GM23338 (cell line): Measurements from ENCODE around the gene ANGPTL2. TPM values are rescaled to one million over a fixed set of nuclear protein-coding genes. Genes with fewer than 3 reads are reported as not detected.

Experiments
- ATAC-seq: fragments of 200-7000 bp; cut with Tn5 transposase; 3 replicates; pipeline ENCODE4 v1.9.1; 2020
- DNase-seq: peaks from one replicate; pipeline ENCODE4 v3.0.0-alpha.2; 2015; ENCODE audit warnings: low spot score
- H2AFZ ChIP-seq: fragments of 200-600 bp; sonication (generic); 2 replicates; pipeline ENCODE4 v1.8.0; 2016; ENCODE audit warnings: antibody characterized with exemption, mild to moderate bottlenecking, moderate library complexity
- H3F3A ChIP-seq: fragments of 200-600 bp; sonication (generic); replicated peaks from 2 replicates; pipeline ENCODE4 v1.8.0; 2017; ENCODE audit warnings: antibody characterized with exemption, mixed run types, low read depth
- H3K27ac ChIP-seq: fragments of 200-600 bp; sonication (generic); 2 replicates; pipeline ENCODE4 v1.6.1; 2016; ENCODE audit warnings: low read depth
- H3K27me3 ChIP-seq: fragments of 200-600 bp; sonication (generic); 2 replicates; pipeline ENCODE4 v1.8.0; 2016; ENCODE audit warnings: mild to moderate bottlenecking, mixed run types, moderate library complexity; ENCODE audit not compliant: insufficient read depth
- H3K36me3 ChIP-seq: fragments of 200-600 bp; sonication (generic); 2 replicates; pipeline ENCODE4 v1.8.0; 2016; ENCODE audit warnings: mild to moderate bottlenecking; ENCODE audit not compliant: insufficient read depth
- H3K4me1 ChIP-seq: fragments of 200-600 bp; sonication (generic); 2 replicates; pipeline ENCODE4 v1.8.0; 2016; ENCODE audit warnings: mild to moderate bottlenecking, moderate library complexity; ENCODE audit not compliant: insufficient read depth
- H3K4me2 ChIP-seq: fragments of 200-600 bp; sonication (generic); 2 replicates; pipeline ENCODE4 v1.7.1; 2017; ENCODE audit warnings: mixed run types
- H3K4me3 ChIP-seq: fragments of 200-600 bp; sonication (generic); 2 replicates; pipeline ENCODE4 v1.6.1; 2016; ENCODE audit warnings: mixed run types
- H3K79me2 ChIP-seq: fragments of 200-600 bp; sonication (generic); replicated peaks from 2 replicates; pipeline ENCODE4 v1.8.0; 2017; ENCODE audit warnings: mild to moderate bottlenecking; ENCODE audit not compliant: insufficient read depth
- H3K9me2 ChIP-seq: fragments of 200-600 bp; sonication (generic); 2 replicates; pipeline ENCODE4 v1.8.0; 2017; ENCODE audit not compliant: insufficient read depth
- H4K20me1 ChIP-seq: fragments of 200-600 bp; sonication (generic); replicated peaks from 2 replicates; pipeline ENCODE4 v1.8.0; 2017; ENCODE audit warnings: mild to moderate bottlenecking; ENCODE audit not compliant: insufficient read depth
- H3K27ac Mint-ChIP-seq: 2 replicates; pipeline ENCODE4 v1.8.0; 2020; ENCODE audit warnings: inconsistent platforms, mild to moderate bottlenecking, moderate library complexity, mixed read lengths
- H3K27me3 Mint-ChIP-seq: 3 replicates; pipeline ENCODE4 v1.8.0; 2022; ENCODE audit warnings: low read depth, mild to moderate bottlenecking, moderate library complexity, mixed read lengths, inconsistent platforms; ENCODE audit not compliant: insufficient read depth, poor library complexity
- H3K36me3 Mint-ChIP-seq: 3 replicates; pipeline ENCODE4 v1.8.0; 2021; ENCODE audit warnings: low read depth, mild to moderate bottlenecking, inconsistent platforms, moderate library complexity, mixed read lengths
- H3K4me1 Mint-ChIP-seq: 3 replicates; pipeline ENCODE4 v1.8.0; 2020; ENCODE audit warnings: mild to moderate bottlenecking, inconsistent platforms, mixed read lengths
- H3K4me3 Mint-ChIP-seq: 3 replicates; pipeline ENCODE4 v1.8.0; 2021; ENCODE audit warnings: moderate library complexity, mild to moderate bottlenecking, inconsistent platforms, mixed read lengths
- H3K9me3 Mint-ChIP-seq: 3 replicates; pipeline ENCODE4 v1.8.0; 2020; ENCODE audit warnings: moderate library complexity, mild to moderate bottlenecking, inconsistent platforms, mixed read lengths
- CREB1 ChIP-seq: fragments of 250-450 bp; sonication (Bioruptor Pico); IDR thresholded peaks from 2 replicates; pipeline ENCODE4 v1.5.0; 2020; ENCODE audit warnings: low read depth, mild to moderate bottlenecking, moderate library complexity
- CTCF ChIP-seq, 2 experiments: fragments of 200-600 bp in 1 of 2; sonication (generic) in 1 of 2; conservative IDR thresholded peaks; 2 replicates each; pipeline versions ENCODE4 v1.5.1 to v1.6.1; 2016 to 2017; ENCODE audit warnings: antibody characterized with exemption in 2 of 2, low read depth in 2 of 2, mild to moderate bottlenecking in 2 of 2, moderate library complexity in 1 of 2
- ETS1 ChIP-seq: IDR thresholded peaks from 2 replicates; pipeline ENCODE4 v1.6.1; 2016; ENCODE audit warnings: antibody characterized with exemption
- EZH2 ChIP-seq: fragments of 200-600 bp; sonication (generic); IDR thresholded peaks from one replicate; pipeline ENCODE4 v1.8.0; 2017; ENCODE audit warnings: antibody characterized with exemption, mild to moderate bottlenecking, low read depth; ENCODE audit not compliant: unreplicated experiment
- JUNB ChIP-seq: IDR thresholded peaks from one replicate; pipeline ENCODE4 v1.6.1; 2016; ENCODE audit warnings: antibody characterized with exemption; ENCODE audit not compliant: unreplicated experiment
- NANOG ChIP-seq: IDR thresholded peaks from 2 replicates; pipeline ENCODE4 v1.6.1; 2016; ENCODE audit warnings: antibody characterized with exemption, borderline replicate concordance
- POLR2AphosphoS5 ChIP-seq: IDR thresholded peaks from 2 replicates; pipeline ENCODE4 v1.6.1; 2016; ENCODE audit warnings: antibody characterized with exemption, low read depth
- REST ChIP-seq: IDR thresholded peaks from one replicate; pipeline ENCODE4 v1.6.1; 2018; ENCODE audit warnings: antibody characterized with exemption; ENCODE audit not compliant: unreplicated experiment
- STAT1 ChIP-seq: IDR thresholded peaks from one replicate; pipeline ENCODE4 v1.6.1; 2016; ENCODE audit warnings: antibody characterized with exemption; ENCODE audit not compliant: unreplicated experiment
- ZNF331 ChIP-seq: fragments of 250-450 bp; sonication (Bioruptor Pico); IDR thresholded peaks from 2 replicates; pipeline ENCODE4 v1.5.0; 2020; ENCODE audit warnings: low read depth, mild to moderate bottlenecking, moderate library complexity
- ZNF462 ChIP-seq: fragments of 250-450 bp; sonication (Bioruptor Pico); IDR thresholded peaks from 2 replicates; pipeline ENCODE4 v1.5.0; 2020; ENCODE audit warnings: mild to moderate bottlenecking, moderate library complexity
- polyA plus RNA-seq: library from polyadenylated mRNA; unstranded; fragments of >200 nt; fragmentation: Nextera tagmentation; extraction: Ambion mirVana; gene quantifications from 2 replicates; pipeline ENCODE4 v1.2.1, GENCODE V29; 2016
- total RNA-seq: library from RNA; depleted of rRNA; stranded (reverse); fragments of >200 nt; shearing (Covaris generic); gene quantifications from 2 replicates; pipeline ENCODE4 v1.2.3, GENCODE V29; 2014

ANGPTL2 gene
- total and polyA plus RNA-seq, 2 experiments from 2014 or later: 2.9 to 5.2 TPM

GRCh38 chr9:127124111-127124531, 1.7 kb upstream of the ANGPTL2 start:
- ATAC-seq (no peak), DNase-seq (no peak)
- Histone ChIP-seq H3K4me2 (no peak overlapping the region), H4K20me1 (peaks cover 4% of the 10 kb centered on the region), H3K36me3 (no peaks in the 10 kb centered on the region), H2AFZ (no peak overlapping the region), H3K9me2 (no peaks in the 10 kb centered on the region), H3K27me3 (no peaks in the 10 kb centered on the region), H3K27ac (no peak overlapping the region), H3F3A (peaks cover 4% of the 10 kb centered on the region; the same call in 1 of the 2 replicates), H3K4me1 (peaks cover 22% of the 10 kb centered on the region), H3K4me3 (no peak overlapping the region), H3K79me2 (peaks cover 6% of the 10 kb centered on the region; the same call in 1 of the 2 replicates)
- peaks cover 21% of the 10 kb centered on the region for H3K27me3 Mint-ChIP-seq
- peaks cover 18% of the 10 kb centered on the region for H3K4me1 Mint-ChIP-seq
- no peaks in the 10 kb centered on the region for H3K9me3 Mint-ChIP-seq
- H3K36me3 Mint-ChIP-seq: no peaks in the 10 kb centered on the region
- TF ChIP-seq ZNF331 (CRISPR knock-in tag) (no peak), CTCF (conservative IDR thresholded peaks at IDR 0.05; ENCODE audit: low read depth in 2 of 2) (no peak), REST (no peak), ETS1 (no peak), JUNB (no peak), POLR2AphosphoS5 (no peak), CREB1 (CRISPR knock-in tag) (no peak), NANOG (no peak), ZNF462 (no peak), STAT1 (no peak), EZH2 (no peak)
- no peak overlapping the region for H3K27ac Mint-ChIP-seq
- no peak overlapping the region; the same call in 2 of the 3 replicates for H3K4me3 Mint-ChIP-seq
